ENCODE results near the gene MAN1C1.

MAN1C1 gene

DNA sequence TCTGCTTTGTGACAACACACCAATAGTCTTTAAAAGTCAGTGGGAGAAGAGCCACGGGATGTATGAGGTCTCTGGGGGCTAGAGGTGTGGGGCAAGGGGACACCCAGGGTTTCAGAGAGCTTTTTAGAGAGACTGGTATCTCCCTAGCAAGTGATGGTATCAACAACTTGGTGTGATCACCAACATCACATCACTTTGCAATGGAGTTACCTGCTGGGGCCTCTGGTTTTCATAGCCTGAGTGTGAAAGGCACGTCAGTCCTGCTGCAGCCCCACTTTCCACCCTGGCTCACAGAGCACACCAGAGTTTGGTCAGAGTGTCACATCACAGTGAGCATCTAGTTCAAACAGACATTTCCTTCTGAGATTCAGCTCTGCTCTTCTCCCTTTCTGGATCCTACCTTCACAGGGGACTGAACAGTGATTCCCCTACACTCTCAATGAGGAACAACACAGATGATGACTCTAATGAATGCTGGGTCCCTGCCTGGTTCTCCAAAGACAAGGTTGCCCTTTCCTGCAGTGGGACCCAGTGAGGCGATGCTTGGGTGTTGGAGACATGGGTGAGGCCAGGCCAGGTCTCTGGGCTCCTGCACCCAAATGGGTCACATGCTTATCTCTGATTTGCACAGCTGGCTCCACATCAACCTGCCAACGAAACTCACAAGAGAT lies 2.0 kb upstream of the MAN1C1 start:
- DNase-seq = no peak

- no peak for DNase-seq
Measured at GRCh38 chr1:25615172-25615541, 1.4 kb upstream of the MAN1C1 start.

GRCh38 chr1:25615563-25616094 lies 962 bp upstream of the MAN1C1 start:
- no peak for DNase-seq

- DNase-seq = peak; percentile 44
Measured at GRCh38 chr1:25616987-25617624, 515 bp downstream of the MAN1C1 start.

DNA sequence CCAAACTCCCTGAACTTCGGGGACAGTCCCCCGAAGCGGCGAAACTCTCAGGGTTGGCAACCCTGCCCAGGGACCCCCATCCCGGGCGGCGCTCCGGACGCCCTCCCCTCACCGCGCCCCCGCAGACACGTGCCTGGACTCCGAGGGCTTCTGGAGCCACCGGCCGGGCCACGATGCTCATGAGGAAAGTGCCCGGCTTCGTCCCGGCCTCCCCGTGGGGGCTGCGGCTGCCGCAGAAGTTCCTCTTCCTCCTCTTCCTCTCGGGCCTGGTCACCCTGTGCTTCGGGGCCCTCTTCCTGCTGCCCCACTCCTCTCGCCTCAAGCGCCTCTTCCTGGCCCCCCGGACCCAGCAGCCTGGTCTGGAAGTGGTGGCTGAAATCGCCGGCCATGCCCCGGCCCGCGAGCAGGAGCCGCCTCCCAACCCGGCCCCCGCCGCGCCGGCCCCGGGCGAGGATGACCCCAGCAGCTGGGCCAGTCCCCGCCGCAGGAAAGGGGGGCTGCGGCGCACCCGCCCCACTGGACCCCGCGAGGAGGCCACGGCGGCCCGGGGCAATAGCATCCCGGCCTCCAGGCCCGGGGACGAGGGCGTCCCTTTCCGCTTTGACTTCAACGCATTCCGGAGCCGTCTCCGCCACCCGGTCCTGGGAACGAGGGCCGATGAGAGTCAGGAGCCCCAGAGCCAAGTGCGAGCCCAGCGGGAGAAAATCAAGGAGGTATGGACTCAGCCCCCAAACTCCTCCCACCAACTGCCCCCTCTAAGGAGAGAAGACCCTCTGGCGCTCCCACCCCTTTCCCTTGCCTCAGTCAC lies 1.2 kb downstream of the MAN1C1 start:
- DNase-seq = no peak

DNA sequence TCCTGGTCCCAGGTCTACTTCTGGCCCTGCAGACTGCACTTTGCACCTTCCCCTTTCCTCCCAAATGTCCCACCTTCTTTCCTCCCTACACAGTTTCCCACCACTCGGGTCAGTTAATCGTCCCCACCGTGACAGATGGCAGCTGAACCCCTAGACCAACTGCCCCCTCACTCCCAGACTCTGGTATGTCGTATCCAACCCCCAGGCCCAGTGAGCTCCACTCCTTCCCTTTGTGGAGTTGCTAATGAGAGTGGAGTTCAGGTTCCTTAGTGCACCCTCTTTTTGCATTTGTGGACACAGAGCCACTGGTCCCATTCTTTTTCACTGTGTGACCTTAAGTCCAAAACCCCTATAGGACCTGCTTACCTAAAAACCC lies 1.8 kb downstream of the MAN1C1 start:
- DNase-seq = no peak

DNA sequence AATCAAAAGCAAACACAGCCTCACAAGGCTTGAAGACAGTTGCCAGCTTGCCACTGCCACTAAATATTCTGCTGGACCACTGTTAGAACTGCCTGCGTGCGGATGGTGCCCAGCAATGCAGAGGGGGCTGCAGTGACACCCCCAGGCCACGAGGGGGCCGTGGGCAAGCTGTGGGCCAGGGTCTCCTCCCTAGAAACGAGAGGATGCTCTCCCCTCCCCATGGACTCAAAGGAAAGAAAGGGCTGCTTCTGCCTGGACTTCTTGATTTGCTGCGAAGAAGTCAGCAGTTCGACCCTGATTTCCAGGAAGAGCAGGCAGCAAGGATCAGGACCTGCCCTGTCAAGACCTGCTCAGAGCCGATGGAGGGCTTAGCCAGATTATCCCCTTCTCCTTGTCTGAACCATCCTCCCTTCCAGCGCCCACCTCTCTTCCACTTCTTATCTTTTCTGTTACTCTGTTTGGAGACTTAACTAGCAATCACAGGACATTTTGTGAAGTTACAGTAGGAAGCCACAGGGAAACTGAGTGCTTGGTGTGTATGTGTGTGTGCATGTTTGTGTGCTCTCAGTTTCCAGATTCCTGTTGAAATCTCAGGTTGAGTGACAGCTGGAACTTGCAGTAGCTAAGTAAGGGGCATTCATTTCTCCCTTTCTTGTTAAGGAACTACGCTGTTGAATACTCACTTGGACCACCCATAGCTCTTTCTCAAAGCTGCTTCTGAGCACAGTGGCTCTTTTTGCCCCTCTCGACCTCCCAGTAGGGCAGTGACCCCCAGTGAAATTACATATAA lies 2.7 kb downstream of the MAN1C1 start:
- DNase-seq = peak; percentile 38

- DNase-seq = no peak
Measured at GRCh38 chr1:25620211-25620610, 3.6 kb downstream of the MAN1C1 start.

GRCh38 chr1:25620701-25621350 lies 4.2 kb downstream of the MAN1C1 start:
- DNase-seq = no peak

DNA sequence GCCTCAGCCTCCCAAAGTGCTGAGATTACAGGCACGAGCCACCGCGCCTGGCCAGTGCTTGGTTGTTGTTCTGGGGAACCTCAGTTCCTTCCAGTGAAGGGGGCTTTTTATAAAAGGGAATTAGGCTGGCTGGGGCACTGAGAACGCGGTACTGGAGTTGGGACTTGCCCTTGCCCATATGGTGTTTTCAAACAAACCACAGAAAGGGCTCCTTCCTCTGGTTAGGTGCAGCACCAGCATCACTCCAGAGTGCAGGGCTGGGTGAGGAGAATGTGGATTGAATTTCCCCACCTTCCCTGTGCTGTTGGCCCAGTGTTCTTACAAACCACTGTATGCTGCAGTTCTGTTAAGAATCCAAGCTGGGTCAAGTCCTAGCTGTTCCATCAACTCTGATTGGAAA lies 5.3 kb downstream of the MAN1C1 start:
- DNase-seq = no peak

DNA sequence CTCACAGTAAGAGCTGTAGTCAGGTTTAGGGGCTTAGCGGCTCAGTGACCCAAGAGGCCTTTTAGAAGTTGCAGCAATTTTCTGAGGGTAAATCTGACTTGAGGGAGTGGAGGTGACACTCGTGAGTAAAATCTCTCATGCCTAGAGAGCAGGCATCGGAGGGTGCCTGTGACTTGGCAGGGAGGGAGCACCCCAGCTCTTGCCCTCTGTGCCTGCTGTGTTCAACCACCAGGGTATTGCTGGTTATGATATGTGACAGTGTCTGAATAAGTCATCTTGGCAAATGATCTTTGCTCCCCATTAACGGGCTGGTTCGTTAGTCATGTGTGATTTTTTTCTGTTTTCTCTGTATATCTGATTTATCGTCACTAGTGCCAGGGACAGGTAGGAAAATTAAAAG lies 5.9 kb downstream of the MAN1C1 start:
- no peak for DNase-seq

DNA sequence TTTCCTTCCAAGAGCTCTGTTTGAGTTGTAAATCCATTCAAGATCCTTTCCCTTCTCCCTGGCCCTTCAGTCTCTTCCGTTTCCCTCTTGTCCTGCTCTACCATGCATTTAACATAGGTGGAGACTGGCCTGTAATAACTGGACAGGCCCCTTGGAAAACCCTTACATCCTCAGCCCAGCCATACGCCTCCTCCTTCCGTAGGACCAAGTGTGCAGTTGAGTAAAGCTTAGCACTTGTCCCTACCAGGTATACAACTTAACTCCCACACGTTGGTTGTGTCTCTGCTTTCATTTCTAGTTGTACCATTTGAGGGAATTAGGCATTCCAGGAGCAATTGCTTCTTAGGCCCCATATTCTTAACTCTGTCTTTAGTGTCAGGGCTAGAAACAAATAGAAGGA lies 6.4 kb downstream of the MAN1C1 start:
- DNase-seq = no peak

GRCh38 chr1:25623731-25624130 lies 7.1 kb downstream of the MAN1C1 start:
- no peak for DNase-seq

- DNase-seq = no peak
Measured at GRCh38 chr1:25624156-25624555, 7.6 kb downstream of the MAN1C1 start.

- DNase-seq = no peak
Measured at GRCh38 chr1:25624604-25625003, 8.0 kb downstream of the MAN1C1 start.

- no peak for DNase-seq
Measured at GRCh38 chr1:25626018-25626417, 9.4 kb downstream of the MAN1C1 start.

DNA sequence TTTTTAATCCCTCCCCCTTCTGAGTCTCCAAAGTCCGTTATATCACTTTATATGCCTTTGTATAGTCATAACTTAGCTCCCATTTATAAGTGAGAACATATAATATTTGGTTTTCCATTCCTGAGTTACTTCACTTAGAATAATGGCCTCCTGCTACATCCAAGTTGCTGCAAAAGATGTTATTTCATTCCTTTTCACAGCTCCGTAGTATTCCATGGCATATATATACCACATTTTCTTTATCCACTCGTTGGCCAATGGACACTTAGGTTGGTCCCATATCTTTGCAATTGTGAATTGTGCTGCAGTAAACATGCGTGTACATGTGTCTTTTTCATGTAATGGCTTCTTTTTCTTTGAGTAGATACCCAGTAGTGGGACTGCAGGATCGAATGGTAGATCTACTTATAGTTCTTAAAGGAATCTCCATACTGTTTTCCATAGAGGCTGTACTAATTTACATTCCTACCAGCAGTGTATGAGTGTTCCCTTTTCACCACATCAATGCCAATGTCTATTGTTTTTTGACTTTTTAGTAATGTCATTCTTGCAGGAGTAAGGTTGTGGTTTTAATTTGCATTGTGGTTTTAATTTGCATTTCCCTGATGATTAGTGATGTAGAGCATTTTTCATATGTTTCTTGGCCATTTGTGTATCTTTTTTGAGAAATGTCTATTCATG lies 12.3 kb downstream of the MAN1C1 start:
- no peak for DNase-seq

DNA sequence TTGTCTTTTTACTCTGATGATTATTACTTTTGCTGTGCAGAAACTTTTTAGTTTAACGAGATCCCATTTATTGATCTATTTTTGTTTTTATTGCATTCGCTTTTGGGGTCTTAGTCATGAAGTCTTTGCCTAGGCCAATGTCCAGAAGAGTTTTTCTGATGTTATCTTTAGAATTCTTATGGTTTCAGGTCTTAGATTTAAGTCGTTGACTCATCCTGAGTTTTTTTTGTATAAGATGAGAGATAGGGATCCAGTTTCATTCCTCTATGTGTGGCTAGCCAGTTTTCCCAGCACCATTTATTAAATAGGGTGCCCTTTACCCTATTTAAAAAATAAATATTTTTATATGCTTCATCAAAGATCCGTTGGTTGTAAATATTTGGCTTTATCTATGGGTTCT lies 13.2 kb downstream of the MAN1C1 start:
- DNase-seq = no peak

DNA sequence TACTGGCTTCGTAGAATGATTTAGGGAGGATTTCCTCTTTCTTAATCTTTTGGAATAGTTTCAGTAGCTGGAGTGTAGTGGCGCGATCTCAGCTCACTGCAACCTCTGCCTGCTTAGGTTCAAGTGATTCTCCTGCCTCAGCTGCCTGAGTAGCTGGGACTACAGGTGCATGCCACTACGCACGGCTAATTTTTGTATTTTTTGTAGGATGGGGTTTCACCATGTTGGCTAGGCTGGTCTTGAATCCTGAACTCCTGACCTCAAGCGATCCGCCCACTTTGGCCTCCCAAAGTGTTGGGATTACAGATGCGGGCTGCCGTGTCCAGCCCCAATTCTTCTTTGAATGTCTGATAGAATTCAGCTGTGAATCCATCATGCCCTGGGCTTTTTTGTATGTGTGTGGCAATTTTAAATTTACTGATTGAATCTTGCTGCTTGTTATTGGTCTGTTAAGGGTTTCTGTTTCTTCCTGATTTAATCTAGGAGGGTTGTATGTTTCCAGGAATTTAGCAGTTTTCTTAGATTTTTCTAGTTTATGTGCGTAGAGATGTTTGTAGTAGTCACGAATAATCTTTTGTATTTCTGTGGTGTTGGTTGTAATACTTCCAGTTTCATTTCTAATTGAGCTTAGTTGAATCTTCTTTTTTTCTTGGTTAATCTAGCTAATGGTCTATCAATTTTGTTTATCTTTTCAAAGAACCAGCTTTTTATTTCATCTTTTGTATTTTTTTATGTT lies 15.3 kb downstream of the MAN1C1 start:
- DNase-seq = no peak

DNA sequence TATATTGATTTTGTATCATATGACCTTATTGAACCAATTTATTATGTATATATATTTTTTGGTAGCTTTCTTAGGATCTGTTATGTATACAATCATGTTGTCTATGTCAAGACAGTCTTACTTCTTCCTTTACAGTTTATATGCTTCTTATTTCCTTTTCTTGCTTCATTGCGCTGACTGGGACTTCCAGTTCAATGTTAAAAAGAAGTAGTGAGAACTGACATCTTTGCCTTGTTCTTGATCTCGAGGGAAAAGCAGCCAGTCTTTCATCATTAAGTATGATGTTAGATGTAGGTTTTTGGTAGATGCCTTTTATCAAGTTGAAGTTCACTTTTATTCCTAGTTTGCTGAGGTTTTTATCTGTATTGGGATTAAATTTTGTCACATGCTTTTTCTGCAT lies 17.5 kb downstream of the MAN1C1 start:
- no peak for DNase-seq

DNA sequence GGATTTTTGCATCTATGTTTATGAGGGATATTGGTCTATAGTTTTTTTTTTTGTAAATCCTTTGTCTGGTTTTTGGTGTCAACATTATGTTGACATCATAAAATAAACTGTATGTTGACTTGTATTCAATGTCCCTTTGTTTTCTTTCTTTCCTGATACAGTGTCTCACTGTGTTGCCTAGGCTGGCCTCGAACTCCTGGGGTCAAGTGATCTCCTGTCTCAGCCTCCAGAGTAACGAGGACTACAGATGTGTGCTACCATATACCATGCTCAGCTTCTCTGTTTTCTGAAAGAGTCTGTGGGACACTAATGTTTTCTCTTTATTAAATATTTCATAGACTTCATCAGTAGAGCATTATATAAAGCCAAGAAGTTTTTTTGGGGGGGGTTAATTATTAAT lies 18.3 kb downstream of the MAN1C1 start:
- no peak for DNase-seq
